NCI-H69 (cell line): Measurements from ENCODE around the gene EMSY.

ENCODE experiments used
- DNase-seq: peaks from one replicate; lab custom pipeline; 2025; lab: John Stamatoyannopoulos, UW

The EMSY gene

DNA sequence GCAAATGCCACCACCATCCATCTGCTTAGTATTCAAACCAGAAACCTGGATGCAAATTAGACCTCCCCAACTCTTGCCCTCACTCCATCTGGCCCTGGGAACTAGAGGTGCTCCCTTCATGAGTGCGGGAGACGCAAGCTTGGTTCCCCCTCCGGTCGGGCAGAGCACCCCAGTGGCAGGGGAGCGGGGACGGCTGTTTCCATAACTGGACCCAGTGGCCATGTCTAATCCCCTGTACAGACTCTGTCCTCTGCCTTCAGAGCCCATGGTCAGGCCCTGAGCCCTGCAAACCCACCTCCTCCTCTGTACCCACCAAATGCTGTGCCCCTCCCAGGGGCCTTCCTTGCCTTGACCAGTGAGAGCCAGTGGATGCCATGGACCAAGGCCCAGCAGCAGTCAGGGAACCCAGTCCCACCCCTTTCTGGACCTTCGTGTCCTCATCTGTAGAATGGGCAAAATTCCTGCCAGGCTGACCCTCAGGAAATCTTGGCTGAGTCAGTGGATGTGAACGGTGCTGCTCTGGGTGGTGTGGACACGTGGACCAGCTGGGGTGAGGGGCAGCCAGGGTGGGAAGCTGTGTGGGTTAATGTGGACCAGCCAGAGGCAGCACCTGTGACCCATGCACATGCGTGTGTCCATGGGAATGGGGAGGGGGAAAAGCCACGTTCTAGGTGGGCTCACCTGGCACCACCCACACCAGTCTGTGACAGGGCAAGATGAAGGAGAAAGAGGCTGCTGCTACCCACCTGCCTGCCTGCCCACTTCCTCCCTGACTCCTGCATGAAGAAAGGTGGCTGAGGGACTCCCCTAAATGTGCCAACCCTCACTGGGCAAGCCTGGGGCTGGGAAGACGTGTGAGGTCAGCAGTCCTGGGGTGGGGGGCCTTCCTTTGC lies 153.0 kb downstream of the EMSY start:
- no peak for DNase-seq

- peak; percentile 77 for DNase-seq
Observed at GRCh38 chr11:76598426-76598839, 153.6 kb downstream of the EMSY start.

DNA sequence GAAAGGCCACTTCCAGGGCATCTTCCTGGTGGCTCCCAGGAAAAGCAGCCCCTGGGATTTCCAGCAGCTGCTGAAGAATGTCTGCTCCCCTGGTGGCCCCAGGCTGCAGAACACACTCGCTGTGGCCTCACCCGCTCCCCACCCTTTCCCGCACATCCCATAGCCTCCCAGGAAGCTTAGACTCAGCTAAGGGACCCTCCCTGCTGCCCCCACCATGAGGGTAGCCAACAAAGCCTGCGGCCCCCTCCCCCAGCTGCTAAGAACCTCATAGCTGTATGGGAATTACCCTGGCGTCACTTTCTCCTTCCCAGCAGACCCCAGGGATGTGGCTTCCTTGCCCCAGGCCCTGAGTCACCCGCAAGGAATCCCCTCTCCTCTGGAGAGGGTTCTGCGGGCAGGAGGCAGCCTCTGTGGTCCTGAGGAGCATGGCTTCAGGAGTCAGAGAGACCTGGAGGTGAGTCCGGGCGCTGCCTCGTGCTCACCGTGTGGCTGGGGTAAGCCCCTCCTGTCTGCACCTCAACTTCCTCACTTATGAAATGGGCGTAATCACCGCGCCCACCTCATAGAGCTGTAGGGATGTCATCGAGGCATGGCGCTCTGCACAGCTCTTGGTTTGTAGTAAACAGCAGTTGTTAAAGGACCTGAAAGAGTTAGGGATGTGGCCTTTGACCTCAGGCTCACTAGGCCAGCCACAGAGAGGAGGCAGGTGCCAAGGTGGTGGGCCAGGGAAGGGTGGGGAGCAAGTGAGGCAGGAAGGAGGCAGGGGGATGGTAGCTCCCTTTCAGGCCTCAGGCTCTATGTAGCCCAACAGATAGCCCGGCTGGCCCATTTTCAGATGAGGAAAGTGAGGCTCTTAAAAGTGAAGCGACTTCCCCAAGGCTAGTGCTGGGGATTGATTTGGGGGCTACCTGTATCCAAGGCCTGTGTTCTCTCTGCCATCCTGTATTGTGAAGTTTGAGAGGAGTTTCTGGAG lies 154.5 kb downstream of the EMSY start:
- DNase-seq: no peak

DNA sequence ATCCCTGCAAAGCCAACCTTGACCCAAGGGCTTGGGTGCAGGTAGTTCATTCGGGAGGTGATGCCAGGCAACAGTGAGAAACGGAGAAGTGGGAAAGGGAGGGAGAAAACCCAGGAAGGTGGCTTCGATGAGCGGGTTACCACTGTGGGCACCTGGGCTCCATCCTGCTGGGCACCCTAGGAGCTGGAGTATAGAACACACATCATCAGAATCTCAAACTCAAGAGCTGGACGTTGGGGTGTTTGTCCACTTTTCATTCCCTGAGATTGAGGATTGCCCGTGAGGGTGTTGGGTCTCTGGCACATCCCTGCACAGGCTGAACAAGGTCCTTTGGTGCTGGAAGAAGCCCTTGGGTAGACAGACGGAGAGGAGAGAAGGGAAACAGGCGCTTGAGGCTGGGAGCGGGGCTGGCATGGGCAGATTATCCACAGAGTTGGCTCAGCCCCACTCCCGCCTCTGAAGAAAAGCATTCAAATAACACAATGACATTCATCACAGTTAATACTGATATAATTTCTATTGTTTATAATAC lies 155.4 kb downstream of the EMSY start:
- DNase-seq: no peak

- DNase-seq: no peak
Observed at GRCh38 chr11:76601272-76601671, 156.5 kb downstream of the EMSY start.

DNA sequence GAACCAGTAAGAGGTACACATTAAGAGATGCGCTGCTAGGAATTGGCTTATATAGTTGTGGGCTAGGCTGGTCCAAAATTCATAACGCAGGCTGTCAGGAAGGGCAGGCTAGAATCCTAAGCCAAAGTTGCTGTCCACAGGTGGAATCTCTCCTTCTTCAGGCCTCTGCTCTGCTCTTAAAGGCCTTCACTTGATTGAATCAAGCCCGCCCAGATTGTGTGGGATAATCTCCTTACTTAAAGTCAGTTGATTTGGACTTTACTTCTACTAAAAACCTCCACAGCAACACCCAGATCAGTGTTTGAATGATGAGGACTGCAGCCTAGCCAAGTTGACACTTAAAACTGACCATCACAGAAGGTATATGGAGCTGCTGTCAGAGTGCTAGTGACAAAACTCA lies 156.9 kb downstream of the EMSY start:
- DNase-seq: no peak

DNA sequence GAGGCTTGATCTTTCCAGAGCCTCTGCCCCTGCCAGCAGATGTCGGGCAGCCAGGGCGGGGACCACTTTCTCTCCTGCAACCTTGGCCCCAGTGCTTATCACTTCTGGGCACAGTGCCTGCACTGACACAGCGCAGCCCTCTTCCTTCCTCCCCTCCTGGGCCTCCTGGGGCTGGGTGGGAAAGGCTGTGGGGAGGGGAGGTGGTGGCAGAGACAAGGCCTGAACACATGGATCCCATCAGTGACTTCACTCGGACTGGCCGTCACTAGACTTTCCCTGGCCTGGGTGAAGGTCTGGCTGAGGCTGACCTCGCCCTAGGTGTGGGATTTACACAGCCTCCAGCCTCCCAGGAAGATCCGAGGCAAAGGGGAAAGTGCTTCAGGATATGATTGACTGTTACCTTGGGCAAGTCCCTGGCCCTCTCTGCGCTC lies 157.6 kb downstream of the EMSY start:
- DNase-seq: peak; percentile 56
